Mononuclear cell (primary cell): Measurements from ENCODE around the gene APLF. TPM values are rescaled to one million over a fixed set of nuclear protein-coding genes. Genes with fewer than 3 reads are reported as not detected.
"Not testable (repeated sequence)": the region's sequence is repeated elsewhere in the genome, so short reads cannot be mapped to it uniquely, and the experiment has no call there.

Experiments used
- H3K27me3 ChIP-seq: 2 replicates; pipeline ENCODE4 v1.6.0; 2011; ENCODE audit warnings: low read length, control low read depth; ENCODE audit not compliant: insufficient read depth
- H3K4me1 ChIP-seq: 2 replicates; pipeline ENCODE4 v1.5.1; 2011; ENCODE audit warnings: mild to moderate bottlenecking, low read length, control low read depth; ENCODE audit not compliant: insufficient read depth
- H3K4me3 ChIP-seq: 2 replicates; pipeline ENCODE4 v1.5.1; 2011; ENCODE audit warnings: mild to moderate bottlenecking, low read length, moderate library complexity
- H3K9me3 ChIP-seq: 2 replicates; pipeline ENCODE4 v1.5.1; 2011; ENCODE audit warnings: low read depth, mild to moderate bottlenecking, control low read depth, low read length
- total RNA-seq: library from RNA; depleted of rRNA; stranded (reverse); fragments of >200 nt; gene quantifications from one replicate; pipeline ENCODE4 v1.2.3, GENCODE V29; 2012

Gene APLF
- total RNA-seq, 1 donor = 11.2 TPM

DNA sequence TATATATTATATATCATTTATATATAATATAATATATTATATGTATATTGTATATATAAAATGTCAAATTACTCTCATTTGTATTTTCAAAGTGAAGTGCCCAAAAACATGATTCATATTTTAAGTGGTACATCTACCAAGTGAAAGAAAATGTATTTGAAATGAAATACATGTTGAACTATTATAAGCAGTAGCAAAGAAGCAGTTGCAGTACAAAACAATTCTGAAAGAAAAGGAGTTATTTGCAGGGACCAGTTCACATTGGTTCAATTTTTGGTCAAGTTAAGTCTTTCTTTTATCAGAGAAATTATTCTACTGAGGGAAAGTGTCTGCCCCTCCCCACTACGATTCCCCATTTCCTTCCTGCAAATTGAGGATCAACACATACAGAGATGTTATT, 51.9 kb downstream of the APLF start:
- no peaks in the 10 kb centered on the region for H3K27me3 ChIP-seq
- no peaks in the 10 kb centered on the region for H3K9me3 ChIP-seq
- H3K4me3 ChIP-seq = no peak overlapping the region
- H3K4me1 ChIP-seq = no peaks in the 10 kb centered on the region

DNA sequence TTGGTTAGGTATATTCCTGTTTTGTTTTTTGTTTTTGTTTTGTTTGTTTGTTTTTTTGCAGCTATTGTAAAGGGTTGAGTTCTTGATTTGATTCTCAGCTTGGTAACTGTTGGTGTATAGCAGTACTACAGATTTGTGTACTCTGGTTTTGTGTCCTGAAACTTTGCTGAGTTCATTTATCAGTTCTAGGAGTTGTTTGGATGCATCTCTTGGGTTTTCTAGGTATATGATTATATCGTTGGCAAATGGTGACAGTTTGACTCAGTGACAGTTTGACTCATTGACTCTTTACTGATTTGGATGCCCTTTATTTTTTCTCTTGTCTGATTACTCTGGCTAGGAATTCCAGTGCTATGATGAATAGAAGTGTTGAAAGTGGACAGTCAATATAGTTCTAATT, 53.7 kb downstream of the APLF start:
- Histone ChIP-seq H3K4me3 (no peak overlapping the region), H3K9me3 (no peaks in the 10 kb centered on the region), H3K27me3 (no peaks in the 10 kb centered on the region), H3K4me1 (no peaks in the 10 kb centered on the region)

DNA sequence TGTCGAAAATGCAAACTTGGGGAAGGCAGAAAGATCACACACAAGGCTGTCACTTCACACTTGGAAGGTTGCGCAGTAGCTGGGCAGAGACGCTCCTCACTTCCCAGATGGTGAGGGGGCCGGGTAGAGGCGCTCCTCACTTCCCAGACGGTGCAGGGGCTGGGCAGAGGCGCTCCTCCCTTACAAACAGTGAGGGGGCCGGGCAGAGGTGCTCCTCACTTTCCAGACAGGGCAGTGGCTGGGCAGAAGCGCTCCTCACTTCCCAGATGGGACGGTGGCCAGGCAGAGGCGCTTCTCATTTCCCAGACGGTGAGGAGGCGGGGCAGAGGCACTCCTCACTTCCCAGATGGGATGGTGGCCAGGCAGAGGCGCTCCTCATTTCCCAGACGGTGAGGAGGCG, 59.6 kb downstream of the APLF start:
- H3K4me1 ChIP-seq, H3K27me3 ChIP-seq, H3K9me3 ChIP-seq, H3K4me3 ChIP-seq: not testable (repeated sequence)

DNA sequence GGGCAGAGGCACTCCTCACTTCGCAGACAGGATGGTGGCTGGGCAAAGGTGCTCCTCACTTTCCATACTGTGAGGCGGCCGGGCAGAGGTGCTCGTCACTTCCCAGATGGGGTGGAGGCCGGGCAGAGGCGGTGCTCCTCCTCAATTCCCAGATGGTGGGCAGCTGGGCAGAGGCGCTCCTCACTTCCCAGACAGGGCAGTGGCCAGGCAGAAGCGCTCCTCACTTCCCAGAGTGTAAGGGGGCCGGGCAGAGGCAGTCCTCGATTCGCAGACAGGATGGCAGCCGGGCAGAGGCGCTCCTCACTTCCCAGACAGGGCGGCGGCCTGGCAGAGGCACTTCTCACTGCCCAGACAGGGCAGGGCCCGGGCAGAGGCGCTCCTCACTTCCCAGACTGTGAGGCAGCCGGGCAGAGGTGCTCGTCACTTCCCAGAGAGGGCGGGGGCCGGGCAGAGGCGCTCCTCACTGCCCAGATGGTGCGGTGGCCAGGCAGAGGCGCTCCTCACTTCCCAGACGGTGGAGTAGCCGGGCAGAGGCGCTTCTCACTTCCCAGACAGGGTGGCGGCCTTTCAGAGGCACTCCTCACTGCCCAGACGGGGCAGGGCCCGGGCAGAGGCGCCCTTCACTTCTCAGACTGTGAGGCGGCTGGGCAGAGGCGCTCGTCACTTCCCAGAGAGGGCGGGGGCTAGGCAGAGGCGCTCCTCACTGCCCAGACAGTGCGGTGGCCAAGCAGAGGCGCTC, 60.1 kb downstream of the APLF start:
- H3K4me3 ChIP-seq, H3K4me1 ChIP-seq, H3K9me3 ChIP-seq, H3K27me3 ChIP-seq: not testable (repeated sequence)

DNA sequence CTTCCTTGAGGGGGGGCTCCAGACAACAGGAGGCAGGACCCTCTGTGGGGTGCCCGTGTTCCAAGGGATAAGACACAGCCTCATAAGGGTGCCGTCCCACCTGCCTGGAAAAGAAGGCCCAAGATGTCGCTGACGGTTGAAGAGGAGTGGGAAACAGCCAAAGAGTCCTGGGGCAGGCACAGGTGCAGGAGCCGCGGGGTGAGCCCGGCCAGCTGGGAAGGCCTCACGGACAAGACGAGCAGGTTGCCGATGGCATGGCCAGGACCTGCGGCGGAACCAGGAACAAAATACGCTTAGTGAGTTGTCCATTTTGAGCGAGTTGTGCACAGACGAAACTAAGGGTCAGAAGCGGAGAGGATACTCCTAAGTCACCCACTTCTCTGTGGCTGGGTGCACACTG, 61.8 kb downstream of the APLF start:
- not testable (repeated sequence) for H3K4me3 ChIP-seq, H3K9me3 ChIP-seq, H3K27me3 ChIP-seq, H3K4me1 ChIP-seq

DNA sequence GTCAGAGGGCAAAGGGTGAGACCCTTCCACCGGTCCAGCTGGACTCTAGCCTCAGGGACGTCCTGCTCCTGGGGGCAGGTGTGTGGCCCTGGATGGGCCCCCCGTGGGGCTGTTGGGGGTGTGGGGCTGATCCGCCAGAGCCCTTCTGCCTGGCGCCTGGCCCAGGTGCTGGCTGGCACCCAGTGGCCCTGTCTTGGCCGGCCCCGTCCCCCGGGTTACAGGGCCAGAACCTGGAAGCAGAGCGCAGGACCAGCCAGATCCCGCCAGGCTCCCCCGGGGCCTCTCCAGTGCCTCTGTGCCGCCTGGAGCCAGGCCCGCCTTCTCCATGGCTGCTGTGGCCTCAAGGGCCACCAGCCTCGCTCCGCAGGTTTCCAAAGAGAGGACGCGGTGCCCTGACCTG, 62.3 kb downstream of the APLF start:
- H3K9me3 ChIP-seq, H3K4me1 ChIP-seq, H3K27me3 ChIP-seq, H3K4me3 ChIP-seq: not testable (repeated sequence)

DNA sequence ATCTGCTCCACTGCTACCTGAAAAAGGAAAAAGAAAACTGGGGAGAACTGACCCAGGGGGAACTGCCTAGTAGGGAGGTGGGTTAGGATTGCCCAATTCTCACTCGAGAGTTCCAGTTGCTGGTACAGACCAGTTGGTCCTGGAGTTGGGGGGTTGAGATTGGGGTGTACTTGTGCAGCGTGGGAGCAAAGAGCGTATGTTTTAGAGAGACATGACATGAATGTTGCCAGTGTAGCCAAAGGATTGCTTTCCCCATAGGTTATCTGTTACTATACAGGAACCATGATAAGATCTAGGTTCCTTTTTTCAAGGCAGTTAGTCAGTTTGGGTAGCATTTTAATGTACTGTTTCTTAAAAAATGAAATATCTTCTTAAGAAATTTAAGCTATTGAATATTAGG, 68.6 kb downstream of the APLF start:
- H3K4me1 ChIP-seq = peaks cover 21% of the 10 kb centered on the region
- H3K4me3 ChIP-seq = no peak overlapping the region
- no peaks in the 10 kb centered on the region for H3K9me3 ChIP-seq
- H3K27me3 ChIP-seq = no peaks in the 10 kb centered on the region

DNA sequence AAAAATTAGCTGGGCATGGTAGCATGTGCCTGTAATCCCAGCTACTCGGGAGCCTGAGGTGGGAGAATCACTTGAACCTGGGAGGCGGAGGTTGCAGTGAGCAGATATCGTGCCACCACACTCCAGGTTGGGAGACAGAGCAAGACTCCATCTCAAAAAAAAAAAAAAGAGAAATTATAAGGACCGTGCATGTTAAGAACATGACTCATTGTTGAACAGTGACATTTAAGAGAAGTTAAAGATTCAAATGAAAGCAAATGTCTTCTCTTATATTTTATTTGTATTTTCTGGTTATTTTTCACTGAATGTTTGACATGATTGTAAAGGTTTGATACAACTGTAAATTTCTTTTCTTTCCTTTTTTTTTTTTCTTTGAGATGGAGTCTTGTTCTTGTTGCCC, 69.6 kb downstream of the APLF start:
- no peaks in the 10 kb centered on the region for H3K9me3 ChIP-seq
- H3K4me1 ChIP-seq = peaks cover 21% of the 10 kb centered on the region
- H3K4me3 ChIP-seq = no peak overlapping the region
- H3K27me3 ChIP-seq = no peaks in the 10 kb centered on the region

DNA sequence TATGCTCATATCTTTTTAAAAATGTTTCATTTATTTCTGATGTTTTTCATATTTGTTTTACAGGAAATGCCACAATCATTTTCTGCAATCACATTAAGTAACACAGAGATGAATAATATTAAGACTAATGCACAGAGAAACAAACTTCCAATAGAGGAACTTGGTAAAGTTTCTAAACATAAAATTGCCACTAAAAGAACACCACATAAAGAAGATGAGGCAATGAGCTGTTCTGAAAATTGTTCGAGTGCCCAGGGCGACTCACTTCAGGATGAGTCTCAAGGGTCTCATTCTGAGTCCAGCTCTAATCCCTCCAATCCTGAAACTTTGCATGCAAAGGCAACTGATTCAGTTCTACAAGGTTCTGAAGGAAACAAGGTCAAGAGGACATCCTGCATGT, 70.4 kb downstream of the APLF start:
- Histone ChIP-seq H3K27me3 (no peaks in the 10 kb centered on the region), H3K4me1 (peaks cover 21% of the 10 kb centered on the region), H3K4me3 (no peak overlapping the region), H3K9me3 (no peaks in the 10 kb centered on the region)

DNA sequence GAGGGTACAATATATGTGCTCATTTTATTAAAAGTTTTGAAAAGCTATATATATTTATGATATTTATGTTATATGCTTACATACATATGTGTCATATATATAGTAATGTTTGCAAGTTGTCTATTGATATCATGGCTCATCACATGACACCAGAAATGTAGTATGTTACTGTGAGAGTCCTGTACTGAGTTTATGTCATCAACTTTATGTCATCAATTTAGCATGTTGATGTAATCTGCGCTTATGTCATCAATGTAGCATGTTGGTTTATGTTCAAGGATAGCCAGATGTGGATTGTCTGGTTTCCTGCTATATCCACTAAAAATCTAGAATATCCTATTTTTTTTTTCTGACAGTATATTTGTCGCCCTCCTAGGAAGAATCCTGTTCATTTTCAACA, 77.4 kb downstream of the APLF start:
- Histone ChIP-seq H3K9me3 (no peaks in the 10 kb centered on the region), H3K4me3 (no peak overlapping the region), H3K4me1 (no peaks in the 10 kb centered on the region), H3K27me3 (no peaks in the 10 kb centered on the region)

DNA sequence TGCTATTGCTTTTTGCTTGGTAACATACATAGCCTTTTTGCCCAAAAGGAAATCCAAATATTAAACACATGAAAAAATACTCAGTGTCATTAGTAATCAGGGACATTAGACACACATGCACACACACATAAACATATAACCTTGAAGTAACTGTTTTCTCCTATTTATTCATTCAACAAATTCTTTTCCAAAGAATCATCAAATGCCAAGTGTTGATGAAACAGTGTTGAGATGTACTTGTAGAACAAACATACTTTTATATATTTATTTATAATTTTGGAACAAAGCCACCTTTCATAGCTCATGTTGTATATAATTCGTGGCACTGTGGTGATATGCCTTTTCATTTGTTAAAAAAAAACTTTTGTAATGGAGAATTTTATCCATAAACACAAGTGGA, 81.0 kb downstream of the APLF start:
- H3K27me3 ChIP-seq = no peaks in the 10 kb centered on the region
- no peak overlapping the region for H3K4me3 ChIP-seq
- H3K9me3 ChIP-seq = no peaks in the 10 kb centered on the region
- no peaks in the 10 kb centered on the region for H3K4me1 ChIP-seq

DNA sequence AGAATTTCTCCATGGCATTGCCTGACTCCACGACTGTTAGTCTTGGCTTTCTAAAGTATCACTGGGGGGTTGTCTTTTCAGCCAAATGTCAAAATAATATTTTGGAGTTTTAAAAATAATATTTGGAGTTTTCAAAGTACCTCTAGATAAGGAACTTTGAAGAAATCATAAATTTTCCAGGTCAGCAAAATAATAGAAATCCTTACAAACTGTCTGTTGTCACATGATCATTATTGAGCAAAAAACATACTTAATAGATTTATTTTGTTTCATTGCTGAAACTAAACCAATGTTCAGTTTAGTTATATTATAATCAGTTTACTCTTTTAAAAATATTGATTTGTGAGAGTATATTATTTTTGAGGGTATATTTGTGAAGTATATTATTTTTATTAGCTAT, 85.7 kb downstream of the APLF start:
- Histone ChIP-seq H3K9me3 (no peaks in the 10 kb centered on the region), H3K4me3 (no peak overlapping the region), H3K27me3 (no peaks in the 10 kb centered on the region), H3K4me1 (no peaks in the 10 kb centered on the region)

DNA sequence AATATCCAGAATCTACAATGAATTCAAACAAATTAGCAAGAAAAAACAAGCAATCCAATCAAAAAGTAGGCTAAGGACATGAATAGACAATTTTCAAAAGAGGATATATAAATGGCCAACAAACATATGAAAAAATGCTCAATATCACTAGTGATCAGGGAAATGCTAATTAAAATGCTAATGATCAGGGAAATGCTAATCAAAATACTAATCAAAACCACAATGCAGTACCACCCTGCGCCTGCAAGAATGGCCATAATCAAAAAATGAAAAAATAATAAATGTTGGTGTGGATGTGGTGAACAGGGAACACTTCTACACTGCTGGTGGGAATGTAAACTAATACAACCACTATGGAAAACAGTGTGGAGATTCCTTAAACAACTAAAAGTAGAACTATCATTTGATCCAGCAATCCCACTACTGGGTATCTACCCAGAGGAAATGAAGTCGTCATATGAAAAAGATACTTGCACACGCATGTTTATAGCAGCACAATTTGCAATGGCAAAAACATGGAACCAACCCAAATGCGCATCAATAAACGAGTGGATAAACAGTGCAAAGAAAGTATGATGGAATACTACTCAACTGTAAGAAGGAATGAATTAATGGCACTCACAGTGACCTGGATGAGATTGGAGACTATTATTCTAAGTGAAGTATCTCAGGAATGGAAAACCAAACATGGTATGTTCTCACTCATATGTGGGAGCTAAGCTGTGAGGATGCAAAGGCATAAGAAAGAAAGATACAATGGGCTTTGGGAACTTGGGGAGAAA, 88.2 kb downstream of the APLF start:
- not testable (repeated sequence) for H3K9me3 ChIP-seq, H3K4me1 ChIP-seq, H3K4me3 ChIP-seq, H3K27me3 ChIP-seq

DNA sequence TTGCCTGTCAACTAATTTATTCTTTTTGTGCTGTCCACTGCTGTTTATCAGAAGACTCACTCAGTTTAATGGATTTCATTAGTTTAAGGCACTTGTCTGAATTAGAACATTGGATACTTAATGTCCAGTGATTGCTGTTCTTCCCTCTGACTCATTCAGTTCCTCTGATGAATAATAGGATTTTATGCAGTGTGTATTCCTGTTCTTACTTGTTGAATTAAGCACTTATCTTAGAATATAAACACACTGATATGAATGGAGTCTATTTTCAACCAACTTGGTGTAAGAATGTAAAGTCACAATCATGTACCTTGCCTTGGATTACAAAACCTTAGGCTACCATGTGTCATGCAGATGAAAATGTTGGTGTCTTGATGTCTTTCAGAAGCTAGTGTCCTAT, 89.0 kb downstream of the APLF start:
- no peaks in the 10 kb centered on the region for H3K4me1 ChIP-seq
- H3K4me3 ChIP-seq = no peak overlapping the region
- H3K27me3 ChIP-seq = no peaks in the 10 kb centered on the region
- H3K9me3 ChIP-seq = no peaks in the 10 kb centered on the region

DNA sequence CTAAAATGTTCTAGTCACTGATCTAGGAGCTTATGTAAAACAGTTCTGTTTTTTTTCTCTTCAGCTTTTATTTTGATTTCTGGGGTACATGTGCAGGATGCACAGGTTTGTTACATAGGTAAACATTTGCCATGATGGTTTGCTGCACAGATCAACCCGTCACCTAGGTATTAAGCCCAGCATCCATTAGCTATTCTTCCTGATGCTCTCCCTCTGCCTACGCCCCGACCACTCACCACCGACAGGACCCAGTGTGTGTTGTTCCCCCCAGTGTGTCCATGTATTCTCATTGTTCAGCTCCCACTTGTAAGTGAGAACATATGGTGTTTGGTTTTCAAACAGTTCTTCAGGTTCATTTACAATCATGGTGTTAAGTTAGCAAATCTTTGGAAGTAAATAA, 91.2 kb downstream of the APLF start:
- Histone ChIP-seq H3K9me3 (no peaks in the 10 kb centered on the region), H3K27me3 (no peaks in the 10 kb centered on the region), H3K4me1 (no peaks in the 10 kb centered on the region), H3K4me3 (no peak overlapping the region)

DNA sequence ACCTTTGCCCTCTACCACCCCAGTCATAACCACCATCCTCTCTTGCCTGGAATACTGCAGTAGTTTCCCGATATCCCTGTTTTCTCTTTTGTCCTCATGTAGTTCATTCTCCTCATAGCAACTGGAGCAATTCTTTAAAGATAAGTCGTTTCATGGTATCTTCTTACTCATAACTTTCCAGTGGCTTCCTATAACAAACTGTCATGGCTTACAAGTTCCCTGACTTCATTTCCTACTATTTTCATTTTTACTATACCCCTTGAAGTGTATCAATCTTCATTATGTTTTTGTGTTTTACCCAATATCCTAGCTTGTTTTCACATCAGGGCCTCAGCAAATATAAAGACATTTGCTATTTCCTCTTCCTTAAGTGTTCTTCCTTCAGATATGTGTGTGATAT, 92.3 kb downstream of the APLF start:
- Histone ChIP-seq H3K27me3 (no peaks in the 10 kb centered on the region), H3K9me3 (no peaks in the 10 kb centered on the region), H3K4me1 (no peaks in the 10 kb centered on the region), H3K4me3 (no peak overlapping the region)
